ENCODE results near the gene CLVS2.

CLVS2 gene

GRCh38 chr6:122996794-122997505 lies 915 bp downstream of the CLVS2 start:
- Histone ChIP-seq H3K9me3 (peaks cover 9% of the 10 kb centered on the region), H3K4me2 (no peak overlapping the region), H3K4me1 (no peaks in the 10 kb centered on the region), H3K36me3 (no peaks in the 10 kb centered on the region), H3K4me3 (no peak overlapping the region), H3K9ac (no peak overlapping the region), H4K20me1 (no peaks in the 10 kb centered on the region), H3K27me3 (0 out of 2 replicates have a peak, but pooled peaks cover 3% of the 10 kb centered on the region), H3K27ac (no peak overlapping the region)
- no peak for TF ChIP-seq Cebpa-rat (IDR thresholded peaks at IDR 0.05)

- Histone ChIP-seq H3K27ac (no peak overlapping the region), H4K20me1 (no peaks in the 10 kb centered on the region), H3K4me2 (no peak overlapping the region), H3K36me3 (no peaks in the 10 kb centered on the region), H3K4me3 (no peak overlapping the region), H3K9me3 (peaks cover 9% of the 10 kb centered on the region), H3K9ac (no peak overlapping the region), H3K4me1 (no peaks in the 10 kb centered on the region), H3K27me3 (0 out of 2 replicates have a peak, but pooled peaks cover 3% of the 10 kb centered on the region)
- no peak for TF ChIP-seq Cebpa-rat (IDR thresholded peaks at IDR 0.05)
Measured at GRCh38 chr6:122997541-122998150, 1.6 kb downstream of the CLVS2 start.

- Histone ChIP-seq H3K27ac (no peak overlapping the region), H3K9me3 (peaks cover 9% of the 10 kb centered on the region), H3K4me3 (no peak overlapping the region)
Measured at GRCh38 chr6:122998403-122998975, 2.5 kb downstream of the CLVS2 start.

GRCh38 chr6:123000244-123000770 lies 4.3 kb downstream of the CLVS2 start:
- 0 out of 2 replicates have a peak, but pooled peaks cover 3% of the 10 kb centered on the region for H3K27me3 ChIP-seq
- no peaks in the 10 kb centered on the region for H4K20me1 ChIP-seq
- peaks cover 9% of the 10 kb centered on the region for H3K9me3 ChIP-seq
- no peak overlapping the region for H3K4me2 ChIP-seq
- no peaks in the 10 kb centered on the region for H3K4me1 ChIP-seq
- H3K9ac ChIP-seq, result no peak overlapping the region
- no peak overlapping the region for H3K4me3 ChIP-seq
- TF ChIP-seq Cebpa-rat (IDR thresholded peaks at IDR 0.05), result no peak
- H3K36me3 ChIP-seq, result no peaks in the 10 kb centered on the region
- H3K27ac ChIP-seq, result no peak overlapping the region

More at GRCh38 chr6:122998403-122998975, 2.5 kb downstream of the CLVS2 start:
- no peak for TF ChIP-seq Cebpa-rat (IDR thresholded peaks at IDR 0.05)
- Histone ChIP-seq H3K36me3 (no peaks in the 10 kb centered on the region), H3K4me2 (no peak overlapping the region), H3K9ac (no peak overlapping the region), H4K20me1 (no peaks in the 10 kb centered on the region), H3K4me1 (no peaks in the 10 kb centered on the region), H3K27me3 (0 out of 2 replicates have a peak, but pooled peaks cover 3% of the 10 kb centered on the region)

GRCh38 chr6:123001540-123001939 lies 5.5 kb downstream of the CLVS2 start:
- Histone ChIP-seq H3K9me3 (peaks cover under 1% of the 10 kb centered on the region), H3K36me3 (no peaks in the 10 kb centered on the region), H3K9ac (no peak overlapping the region), H3K4me1 (no peaks in the 10 kb centered on the region), H4K20me1 (no peaks in the 10 kb centered on the region), H3K27ac (no peak overlapping the region), H3K27me3 (0 out of 2 replicates have a peak, but pooled peaks cover 3% of the 10 kb centered on the region), H3K4me3 (no peak overlapping the region), H3K4me2 (no peak overlapping the region)
- TF ChIP-seq Cebpa-rat (IDR thresholded peaks at IDR 0.05), result no peak

- Histone ChIP-seq H3K27me3 (no peaks in the 10 kb centered on the region), H3K9ac (no peak overlapping the region), H3K4me3 (no peak overlapping the region), H3K9me3 (no peaks in the 10 kb centered on the region), H3K27ac (no peak overlapping the region), H3K36me3 (no peaks in the 10 kb centered on the region), H4K20me1 (no peaks in the 10 kb centered on the region), H3K4me1 (no peaks in the 10 kb centered on the region), H3K4me2 (no peak overlapping the region)
- TF ChIP-seq Cebpa-rat (IDR thresholded peaks at IDR 0.05), result no peak
Measured at GRCh38 chr6:123007885-123008284, 11.8 kb downstream of the CLVS2 start.

- Histone ChIP-seq H3K4me1 (no peaks in the 10 kb centered on the region), H3K27me3 (no peaks in the 10 kb centered on the region), H3K9me3 (no peaks in the 10 kb centered on the region), H3K9ac (no peak overlapping the region), H4K20me1 (no peaks in the 10 kb centered on the region), H3K4me2 (no peak overlapping the region), H3K27ac (no peak overlapping the region), H3K36me3 (no peaks in the 10 kb centered on the region), H3K4me3 (no peak overlapping the region)
- TF ChIP-seq Cebpa-rat (IDR thresholded peaks at IDR 0.05), result no peak
Measured at GRCh38 chr6:123009059-123009458, 13.0 kb downstream of the CLVS2 start.

GRCh38 chr6:123014835-123015234 lies 18.8 kb downstream of the CLVS2 start:
- Histone ChIP-seq H3K27ac (no peak overlapping the region), H3K9me3 (no peaks in the 10 kb centered on the region), H4K20me1 (no peaks in the 10 kb centered on the region), H3K4me3 (no peak overlapping the region), H3K4me1 (no peaks in the 10 kb centered on the region), H3K36me3 (no peaks in the 10 kb centered on the region), H3K27me3 (no peaks in the 10 kb centered on the region), H3K9ac (no peak overlapping the region), H3K4me2 (no peak overlapping the region)
- TF ChIP-seq Cebpa-rat (IDR thresholded peaks at IDR 0.05), result no peak

GRCh38 chr6:123016431-123017103 lies 20.5 kb downstream of the CLVS2 start:
- TF ChIP-seq Cebpa-rat (IDR thresholded peaks at IDR 0.05), result no peak
- Histone ChIP-seq H3K4me3 (no peak overlapping the region), H3K27ac (no peak overlapping the region), H4K20me1 (no peaks in the 10 kb centered on the region), H3K9ac (no peak overlapping the region), H3K36me3 (no peaks in the 10 kb centered on the region), H3K27me3 (no peaks in the 10 kb centered on the region), H3K4me2 (no peak overlapping the region), H3K4me1 (no peaks in the 10 kb centered on the region), H3K9me3 (no peaks in the 10 kb centered on the region)
